ENCODE results near the gene EIF1AD.

The EIF1AD gene

GRCh38 chr11:65988791-65989592, 13.0 kb downstream of the EIF1AD start:
- H3K4me3 ChIP-seq (ENCODE audit: low read depth, low read length): no peak overlapping the region
- H3K36me3 ChIP-seq (replicated peaks): no peaks in the 10 kb centered on the region
- no peak overlapping the region for H3K27ac ChIP-seq
- in situ Hi-C loops (cut with HindIII; ENCODE audit: low pct_ligation_motif_present, low sequenced_read_pairs): no loop called here
- TF ChIP-seq, protein P1, sequence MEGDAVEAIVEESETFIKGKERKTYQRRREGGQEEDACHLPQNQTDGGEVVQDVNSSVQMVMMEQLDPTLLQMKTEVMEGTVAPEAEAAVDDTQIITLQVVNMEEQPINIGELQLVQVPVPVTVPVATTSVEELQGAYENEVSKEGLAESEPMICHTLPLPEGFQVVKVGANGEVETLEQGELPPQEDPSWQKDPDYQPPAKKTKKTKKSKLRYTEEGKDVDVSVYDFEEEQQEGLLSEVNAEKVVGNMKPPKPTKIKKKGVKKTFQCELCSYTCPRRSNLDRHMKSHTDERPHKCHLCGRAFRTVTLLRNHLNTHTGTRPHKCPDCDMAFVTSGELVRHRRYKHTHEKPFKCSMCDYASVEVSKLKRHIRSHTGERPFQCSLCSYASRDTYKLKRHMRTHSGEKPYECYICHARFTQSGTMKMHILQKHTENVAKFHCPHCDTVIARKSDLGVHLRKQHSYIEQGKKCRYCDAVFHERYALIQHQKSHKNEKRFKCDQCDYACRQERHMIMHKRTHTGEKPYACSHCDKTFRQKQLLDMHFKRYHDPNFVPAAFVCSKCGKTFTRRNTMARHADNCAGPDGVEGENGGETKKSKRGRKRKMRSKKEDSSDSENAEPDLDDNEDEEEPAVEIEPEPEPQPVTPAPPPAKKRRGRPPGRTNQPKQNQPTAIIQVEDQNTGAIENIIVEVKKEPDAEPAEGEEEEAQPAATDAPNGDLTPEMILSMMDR (IDR thresholded peaks at IDR 0.05; ENCODE audit: low read depth, low read length, missing control alignments): peak; percentile 94
- no peaks in the 10 kb centered on the region for H3K27me3 ChIP-seq (replicated peaks)
- peak; percentile 95 for DNase-seq

DNA sequence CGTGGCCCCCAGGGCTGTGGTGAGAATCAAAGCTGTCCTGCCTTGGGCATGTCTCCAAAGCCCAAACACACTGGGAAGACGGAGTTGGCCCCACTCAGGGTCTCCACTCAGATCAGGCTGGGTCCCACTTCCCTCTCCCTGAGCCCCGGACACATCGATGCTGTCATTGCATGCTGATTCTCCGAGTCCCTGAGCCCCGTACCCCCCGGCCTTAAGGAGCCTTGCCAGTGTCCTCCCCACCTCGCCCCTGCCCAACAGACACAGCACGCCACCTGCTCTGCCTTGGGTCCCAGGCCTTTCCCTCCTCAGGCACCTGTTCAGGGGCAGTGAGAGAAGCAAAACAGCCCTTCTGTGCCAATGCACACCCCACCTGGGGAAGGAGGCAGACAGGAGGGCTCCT, 14.6 kb downstream of the EIF1AD start:
- in situ Hi-C loops (cut with HindIII; ENCODE audit: low pct_ligation_motif_present, low sequenced_read_pairs): no loop called here
- H3K27me3 ChIP-seq (replicated peaks): no peaks in the 10 kb centered on the region
- no peak overlapping the region for H3K4me3 ChIP-seq (ENCODE audit: low read depth, low read length)
- no peak for DNase-seq
- TF ChIP-seq, protein P1 (IDR thresholded peaks at IDR 0.05; ENCODE audit: low read depth, low read length, missing control alignments): no peak
- H3K36me3 ChIP-seq (replicated peaks): no peaks in the 10 kb centered on the region
- no peak overlapping the region for H3K27ac ChIP-seq

GRCh38 chr11:65983589-65983987, 18.4 kb downstream of the EIF1AD start:
- Histone ChIP-seq H3K27me3 (replicated peaks) (no peaks in the 10 kb centered on the region), H3K27ac (no peak overlapping the region), H3K4me3 (ENCODE audit: low read depth, low read length) (no peak overlapping the region), H3K36me3 (replicated peaks) (peaks cover 5% of the 10 kb centered on the region)
- DNase-seq: no peak
- TF ChIP-seq, protein P1 (IDR thresholded peaks at IDR 0.05; ENCODE audit: low read depth, low read length, missing control alignments): no peak
- in situ Hi-C loops (cut with HindIII; ENCODE audit: low pct_ligation_motif_present, low sequenced_read_pairs): no loop called here

- no peak overlapping the region for H3K4me3 ChIP-seq (ENCODE audit: low read depth, low read length)
Observed at GRCh38 chr11:65982824-65983588, 19.0 kb downstream of the EIF1AD start.

DNA sequence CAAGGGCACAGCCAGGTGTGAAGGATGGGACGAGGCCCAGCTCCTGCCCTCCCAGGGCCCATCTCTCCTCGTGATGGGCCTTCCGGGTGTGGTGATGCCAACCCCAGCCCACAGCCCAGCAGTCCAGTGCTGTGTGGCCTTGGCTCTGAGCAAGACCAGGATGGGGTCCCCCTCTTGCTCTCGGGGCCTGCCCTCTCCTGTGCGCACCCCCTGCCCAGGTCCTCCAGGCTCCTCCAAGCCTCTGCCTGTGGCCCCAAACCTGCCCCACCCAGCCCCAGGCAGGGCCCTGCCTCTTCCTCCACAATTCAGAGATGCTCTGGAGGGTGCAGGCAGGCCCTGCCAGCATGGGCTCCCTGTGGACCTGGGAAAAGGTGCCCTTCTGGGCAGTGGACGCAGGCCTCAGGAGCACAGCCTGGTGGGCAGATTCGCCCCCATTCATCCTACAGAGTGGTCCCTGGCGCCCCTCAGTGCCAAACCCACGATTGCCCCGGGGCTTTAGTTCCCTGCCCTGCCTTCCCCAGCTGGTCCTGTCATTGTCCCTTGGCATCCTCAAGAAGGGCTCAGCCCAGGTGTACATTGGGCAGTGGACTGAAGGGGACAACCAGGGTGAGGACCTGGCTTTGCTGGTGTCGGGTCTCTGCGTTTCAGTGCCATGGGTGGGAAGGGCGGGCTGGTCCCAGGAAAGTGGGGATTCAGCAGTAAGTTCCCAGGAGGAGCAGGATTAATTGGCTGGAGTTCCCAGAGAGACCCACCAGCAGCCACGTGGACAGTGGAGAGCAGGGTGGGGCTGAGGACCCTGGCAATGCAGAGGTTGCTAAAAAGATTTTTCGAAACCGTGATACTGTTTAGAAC, 19.8 kb downstream of the EIF1AD start:
- H3K27ac ChIP-seq: no peak overlapping the region
- no peak overlapping the region for H3K4me3 ChIP-seq (ENCODE audit: low read depth, low read length)
- no peak for DNase-seq
- TF ChIP-seq, protein P1 (IDR thresholded peaks at IDR 0.05; ENCODE audit: low read depth, low read length, missing control alignments): no peak
- H3K36me3 ChIP-seq (replicated peaks): peaks cover 16% of the 10 kb centered on the region
- in situ Hi-C loops (cut with HindIII; ENCODE audit: low pct_ligation_motif_present, low sequenced_read_pairs): no loop called here
- H3K27me3 ChIP-seq (replicated peaks): no peaks in the 10 kb centered on the region

More at GRCh38 chr11:65982824-65983588, 19.0 kb downstream of the EIF1AD start:
- Histone ChIP-seq H3K36me3 (replicated peaks) (peaks cover 9% of the 10 kb centered on the region), H3K27me3 (replicated peaks) (no peaks in the 10 kb centered on the region), H3K27ac (no peak overlapping the region)
- no peak for DNase-seq
- in situ Hi-C loops (cut with HindIII; ENCODE audit: low pct_ligation_motif_present, low sequenced_read_pairs): no loop called here
- TF ChIP-seq, protein P1 (IDR thresholded peaks at IDR 0.05; ENCODE audit: low read depth, low read length, missing control alignments): no peak

Data from brain microvascular endothelial cell (primary cell).